ENCODE measurements around the gene TAS2R13. TPM values are rescaled to one million over a fixed set of nuclear protein-coding genes. Genes with fewer than 3 reads are reported as not detected.

The TAS2R13 gene
- total RNA-seq, 1 donor from 2014 or later, result 1.4 TPM

GRCh38 chr12:10941916-10942607 is 32.7 kb upstream of the TAS2R13 start:
- no peak for DNase-seq (ENCODE audit: low spot score in 2 of 2)
- intact Hi-C loops (cut with DNase I), result no loop called here
- Histone ChIP-seq H3K27me3 (no peaks in the 10 kb centered on the region), H3K9me3 (no peaks in the 10 kb centered on the region), H3K36me3 (no peaks in the 10 kb centered on the region), H3K27ac (no peak overlapping the region), H3K4me3 (no peak overlapping the region), H3K4me1 (no peaks in the 10 kb centered on the region)
- TF ChIP-seq, protein P1, sequence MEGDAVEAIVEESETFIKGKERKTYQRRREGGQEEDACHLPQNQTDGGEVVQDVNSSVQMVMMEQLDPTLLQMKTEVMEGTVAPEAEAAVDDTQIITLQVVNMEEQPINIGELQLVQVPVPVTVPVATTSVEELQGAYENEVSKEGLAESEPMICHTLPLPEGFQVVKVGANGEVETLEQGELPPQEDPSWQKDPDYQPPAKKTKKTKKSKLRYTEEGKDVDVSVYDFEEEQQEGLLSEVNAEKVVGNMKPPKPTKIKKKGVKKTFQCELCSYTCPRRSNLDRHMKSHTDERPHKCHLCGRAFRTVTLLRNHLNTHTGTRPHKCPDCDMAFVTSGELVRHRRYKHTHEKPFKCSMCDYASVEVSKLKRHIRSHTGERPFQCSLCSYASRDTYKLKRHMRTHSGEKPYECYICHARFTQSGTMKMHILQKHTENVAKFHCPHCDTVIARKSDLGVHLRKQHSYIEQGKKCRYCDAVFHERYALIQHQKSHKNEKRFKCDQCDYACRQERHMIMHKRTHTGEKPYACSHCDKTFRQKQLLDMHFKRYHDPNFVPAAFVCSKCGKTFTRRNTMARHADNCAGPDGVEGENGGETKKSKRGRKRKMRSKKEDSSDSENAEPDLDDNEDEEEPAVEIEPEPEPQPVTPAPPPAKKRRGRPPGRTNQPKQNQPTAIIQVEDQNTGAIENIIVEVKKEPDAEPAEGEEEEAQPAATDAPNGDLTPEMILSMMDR (IDR thresholded peaks at IDR 0.05), result no peak

DNA sequence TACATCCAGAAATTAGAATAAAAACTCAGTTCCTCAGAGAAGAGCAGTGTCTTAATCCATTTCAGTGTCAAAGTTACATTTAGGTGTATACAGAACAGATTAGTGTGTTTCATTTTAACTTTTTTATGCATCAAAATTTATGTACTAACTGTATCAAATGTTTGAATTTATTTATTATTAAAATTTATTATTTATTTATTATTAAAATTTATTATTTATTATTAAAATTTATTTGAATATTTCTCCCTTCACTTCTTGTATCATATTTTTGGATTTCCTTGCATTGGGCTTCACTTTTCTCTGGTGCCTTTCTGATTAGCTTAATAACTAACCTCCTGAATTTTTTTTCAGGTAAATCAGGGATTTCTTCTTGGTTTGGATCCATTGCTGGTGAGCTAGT is 32.0 kb upstream of the TAS2R13 start:
- intact Hi-C loops (cut with DNase I), result no loop called here
- TF ChIP-seq, protein P1 (IDR thresholded peaks at IDR 0.05), result no peak
- Histone ChIP-seq H3K27ac (no peak overlapping the region), H3K27me3 (no peaks in the 10 kb centered on the region), H3K4me3 (no peak overlapping the region), H3K36me3 (no peaks in the 10 kb centered on the region), H3K4me1 (no peaks in the 10 kb centered on the region), H3K9me3 (no peaks in the 10 kb centered on the region)
- DNase-seq (ENCODE audit: low spot score in 2 of 2), result no peak

DNA sequence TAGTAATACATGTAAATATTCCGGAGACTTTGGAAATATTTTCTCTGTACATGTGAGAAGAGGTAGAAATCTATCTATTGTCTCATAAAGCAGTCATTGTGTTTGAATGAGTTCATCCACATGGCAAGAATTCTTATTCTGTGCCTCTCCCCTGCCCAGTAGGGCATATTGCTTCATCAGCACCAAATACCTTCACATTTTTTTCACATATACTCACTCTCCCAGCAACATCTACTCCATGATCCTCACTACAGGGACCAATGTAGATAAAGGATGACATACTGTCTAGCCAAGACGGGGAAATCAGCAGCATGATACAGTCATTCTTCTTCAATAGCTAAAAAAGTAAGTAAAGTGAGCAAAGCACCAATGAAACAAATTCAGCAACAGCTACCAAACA is 31.0 kb upstream of the TAS2R13 start:
- Histone ChIP-seq H3K27me3 (no peaks in the 10 kb centered on the region), H3K36me3 (no peaks in the 10 kb centered on the region), H3K27ac (no peak overlapping the region), H3K9me3 (no peaks in the 10 kb centered on the region), H3K4me3 (no peak overlapping the region), H3K4me1 (no peaks in the 10 kb centered on the region)
- intact Hi-C loops (cut with DNase I), result no loop called here
- TF ChIP-seq, protein P1 (IDR thresholded peaks at IDR 0.05), result no peak
- no peak for DNase-seq (ENCODE audit: low spot score in 2 of 2)

- no peak within 1 kb of the TSS for H3K27ac ChIP-seq
- H3K36me3 ChIP-seq, result no peaks in the 10 kb centered on the region
- no peaks in the 10 kb centered on the region for H3K4me1 ChIP-seq
- intact Hi-C loops (cut with DNase I), result no loop called here
- no peaks in the 10 kb centered on the region for H3K9me3 ChIP-seq
- no peaks in the 10 kb centered on the region for H3K27me3 ChIP-seq
- no peak within 1 kb of the TSS for H3K4me3 ChIP-seq
- TF ChIP-seq, protein P1 (IDR thresholded peaks at IDR 0.05), result no peak
- DNase-seq (ENCODE audit: low spot score in 2 of 2), result no peak
Observed at GRCh38 chr12:10939163-10939562, 29.8 kb upstream of the TAS2R13 start, which contains the start of gene TAS2R14. Gene TAS2R14 (minus strand): TSS chr12:10939263. CDS start chr12:10939207, 56 bp downstream.

GRCh38 chr12:10936506-10936905 is 27.1 kb upstream of the TAS2R13 start:
- Histone ChIP-seq H3K36me3 (no peaks in the 10 kb centered on the region), H3K9me3 (no peaks in the 10 kb centered on the region), H3K4me3 (no peak overlapping the region), H3K4me1 (no peaks in the 10 kb centered on the region), H3K27me3 (no peaks in the 10 kb centered on the region), H3K27ac (no peak overlapping the region)
- TF ChIP-seq, protein P1 (IDR thresholded peaks at IDR 0.05), result no peak
- no peak for DNase-seq (ENCODE audit: low spot score in 2 of 2)
- intact Hi-C loops (cut with DNase I), result no loop called here
